Naive B cell (primary cell): ENCODE measurements around the gene LAMP2. TPM values are rescaled to one million over a fixed set of nuclear protein-coding genes. Genes with fewer than 3 reads are reported as not detected.

Experiments used
- ATAC-seq, 2 donors: fragments of 150-1000 bp; cut with Tn5 transposase; 2 replicates each; pipeline ENCODE4 v1.10.0; 2021; ENCODE audit warnings: low read depth in 2 of 2, mild to moderate bottlenecking in 2 of 2, moderate library complexity in 2 of 2
- DNase-seq: peaks from one replicate; pipeline ENCODE4 v3.0.0; 2022
- H3K27ac Mint-ChIP-seq, 6 donors: one replicate each; pipeline ENCODE4 v1.8.0; 2020 to 2022; ENCODE audit warnings: mild to moderate bottlenecking in 6 of 6, mixed read lengths in 6 of 6, moderate library complexity in 5 of 6, inconsistent platforms in 2 of 6
- H3K27me3 Mint-ChIP-seq, 3 donors: one replicate each; pipeline ENCODE4 v1.8.0; 2021 to 2022; ENCODE audit warnings: mixed read lengths in 3 of 3, mild to moderate bottlenecking in 1 of 3
- H3K36me3 Mint-ChIP-seq, 2 donors: one replicate each; pipeline ENCODE4 v1.8.0; 2020 to 2022; ENCODE audit warnings: mixed read lengths in 2 of 2, inconsistent platforms in 1 of 2, mild to moderate bottlenecking in 1 of 2
- H3K4me1 Mint-ChIP-seq, 3 donors: one replicate each; pipeline ENCODE4 v1.8.0; 2020 to 2022; ENCODE audit warnings: mixed read lengths in 3 of 3, inconsistent platforms in 1 of 3, mild to moderate bottlenecking in 1 of 3, moderate library complexity in 1 of 3
- H3K4me3 Mint-ChIP-seq, 8 donors: one replicate each; pipeline ENCODE4 v1.8.0; 2020 to 2022; ENCODE audit warnings: mild to moderate bottlenecking in 8 of 8, mixed read lengths in 8 of 8, moderate library complexity in 8 of 8, inconsistent platforms in 2 of 8
- H3K9me3 Mint-ChIP-seq, 7 donors: one replicate each; pipeline ENCODE4 v1.8.0; 2020 to 2022; ENCODE audit warnings: mixed read lengths in 7 of 7, mild to moderate bottlenecking in 5 of 7, inconsistent platforms in 2 of 7, moderate library complexity in 1 of 7
- polyA plus RNA-seq, 6 donors: library from polyadenylated mRNA; unstranded; fragments of 300-500 nt; fragmentation: Illumina TruSeq; gene quantifications; one replicate each; pipeline ENCODE4 v1.2.3, GENCODE V29; 2021; ENCODE audit warnings: low read depth in 6 of 6

Gene LAMP2
- polyA plus RNA-seq, 6 donors from 2014 or later = 72.9 to 142 (median 79.6) TPM

GRCh38 chrX:120378570-120378969 lies 90.5 kb downstream of the LAMP2 start:
- Mint-ChIP-seq H3K4me3 (no peak overlapping the region), H3K4me1 (peaks cover 3 to 6% (median 4%) of the 10 kb centered on the region in 3 donors), H3K36me3 (no peaks in the 10 kb centered on the region), H3K27ac (no peak overlapping the region), H3K27me3 (peaks cover 5 to 6% (median 5%) of the 10 kb centered on the region in 3 donors), H3K9me3 (peaks cover 0 to 5% (median 0%) of the 10 kb centered on the region in 7 donors)
- no peak for DNase-seq
- no peak for ATAC-seq

Other genes starting within 250 kb of the LAMP2 start
- 10 to 100 TPM; 12.0 to 24.1 (median 15.9) TPM for gene ZBTB33, start 218.5 kb downstream of the LAMP2 start, polyA plus RNA-seq
- under 1 TPM in 3 of 6 donors, not detected in 3; 0.15 to 0.24 (median 0.23) TPM for gene TMEM255A, start 157.8 kb downstream of the LAMP2 start, polyA plus RNA-seq
- not detected for gene ATP1B4, start 107.2 kb downstream of the LAMP2 start, polyA plus RNA-seq
- 10 to 100 TPM; 20.5 to 26.3 (median 21.9) TPM for gene CUL4B, start 91.7 kb upstream of the LAMP2 start, polyA plus RNA-seq
- gene MCTS1, start 134.8 kb upstream of the LAMP2 start, polyA plus RNA-seq = 100 to 1,000 TPM in 2 of 6 donors, 10 to 100 TPM in 4; 73.7 to 106 (median 89.8) TPM
- gene C1GALT1C1, start 160.8 kb upstream of the LAMP2 start, polyA plus RNA-seq = 10 to 100 TPM in 4 of 6 donors, 1 to 10 TPM in 2; 8.6 to 35.9 (median 12.8) TPM